HL-60/S4 treated with retinoic acid at 250 ng/mL for 4 days and 3 days (cell line): Measurements from ENCODE around the gene ZSCAN23.

Experiments used
- in situ Hi-C: fragments of 300-500 bp; cut with MboI; formaldehyde crosslinking; loops from 2 replicates; pipeline ENCODE4 v1.7.0; 2022; ENCODE audit warnings: low sequenced_read_pairs

ZSCAN23 gene

GRCh38 chr6:28383235-28384142 lies 59.8 kb downstream of the ZSCAN23 start:
- in situ Hi-C loops: no loop called here
